Astrocyte of the hippocampus (primary cell): ENCODE data around the gene NTM.

Source experiments
- DNase-seq: peaks from one replicate; pipeline ENCODE4 v3.0.0; 2011; ENCODE audit warnings: low read depth, low spot score

The NTM gene

DNA sequence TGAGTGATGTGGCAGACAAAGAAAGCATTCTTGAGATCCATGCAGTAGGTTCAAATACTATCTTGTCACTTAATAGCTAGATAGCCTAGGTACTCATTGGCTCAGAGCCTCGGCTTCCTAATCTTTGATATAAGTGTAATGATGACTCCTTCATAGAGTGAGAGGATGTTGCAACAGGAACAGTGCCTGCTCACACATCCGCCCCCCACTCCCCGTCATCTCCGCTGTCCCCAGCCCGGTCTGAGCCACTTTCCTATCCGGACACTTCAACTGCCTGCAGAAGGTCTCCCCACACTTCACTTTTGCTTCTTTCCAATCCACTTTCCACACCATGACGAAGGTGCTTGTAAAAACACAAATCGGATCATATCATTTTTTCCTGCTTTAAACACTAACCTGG lies 128.8 kb downstream of the NTM start:
- no peak for DNase-seq

DNA sequence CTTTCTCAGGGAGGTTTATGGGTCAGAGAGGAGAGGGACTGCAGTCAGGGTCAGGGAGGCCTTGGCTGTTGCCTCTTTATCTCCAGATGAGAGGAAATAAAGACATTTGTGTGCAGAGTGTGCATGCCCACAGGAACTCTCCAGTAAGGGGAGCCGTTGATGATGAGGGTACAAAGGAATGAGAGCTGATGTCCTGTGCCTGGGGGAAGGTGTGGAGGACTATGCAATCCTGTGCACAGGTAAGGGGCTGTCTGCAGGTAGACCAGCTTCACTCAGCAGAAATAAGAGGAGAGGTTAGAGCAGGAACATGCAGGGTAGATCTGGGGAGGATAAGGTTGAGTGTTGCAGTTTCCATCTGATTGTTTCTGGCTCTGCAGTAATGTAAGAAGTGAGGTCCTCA lies 132.6 kb downstream of the NTM start:
- no peak for DNase-seq

DNA sequence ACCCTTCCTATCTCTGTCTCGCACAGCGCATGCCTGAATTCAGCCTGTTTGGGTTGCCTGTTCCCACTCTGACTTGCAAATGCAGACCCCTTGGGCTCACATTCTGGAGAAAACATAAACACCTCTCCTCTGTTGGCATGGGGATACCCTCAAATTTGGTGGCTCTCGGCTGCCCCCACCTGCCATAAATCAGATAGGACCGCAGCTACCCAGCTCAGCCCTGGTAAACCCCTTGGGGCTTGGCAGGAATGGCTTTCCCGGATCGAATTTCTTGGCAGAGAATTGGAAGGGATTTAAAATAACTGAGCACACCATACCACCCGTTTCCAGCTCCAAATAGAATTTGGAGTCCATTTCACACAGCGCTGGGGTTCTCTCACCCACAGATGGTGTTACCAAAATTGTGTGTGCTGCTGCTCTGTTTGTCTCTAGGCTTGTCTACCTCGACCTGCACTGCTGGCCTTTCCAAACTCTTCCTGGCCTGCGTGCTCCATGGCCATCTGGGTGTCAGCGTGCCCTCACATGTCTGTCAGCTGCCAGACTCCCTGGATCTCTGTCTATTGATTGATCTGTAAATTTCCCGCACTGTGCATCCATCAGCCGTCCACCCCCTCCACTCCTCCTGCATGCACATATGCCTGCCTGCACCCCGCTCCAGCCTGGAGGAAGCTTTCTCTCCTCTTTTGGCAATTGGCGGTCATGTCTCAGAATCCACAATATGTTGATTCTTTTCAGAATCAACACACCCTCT lies 134.0 kb downstream of the NTM start:
- DNase-seq: peak; percentile 78

DNA sequence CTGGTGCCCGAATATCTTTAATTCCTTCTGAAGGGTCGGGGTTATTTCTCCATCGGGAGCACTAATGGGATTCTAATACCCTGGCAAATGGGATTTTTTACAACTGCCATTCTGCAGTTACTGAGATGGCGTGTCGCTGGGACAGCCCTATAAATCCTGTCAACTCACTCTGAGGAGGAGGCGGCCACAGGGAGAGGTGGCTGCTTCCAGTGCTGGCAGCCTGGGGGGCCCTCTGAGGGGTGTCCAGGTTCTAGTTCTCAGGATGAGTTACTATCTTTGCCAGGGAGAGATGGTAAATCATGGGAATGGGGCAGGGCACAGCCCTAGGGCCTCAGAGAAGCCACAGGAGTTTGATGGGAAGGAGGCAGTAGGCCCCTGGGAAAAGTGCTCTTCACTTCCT lies 135.9 kb downstream of the NTM start:
- no peak for DNase-seq

DNA sequence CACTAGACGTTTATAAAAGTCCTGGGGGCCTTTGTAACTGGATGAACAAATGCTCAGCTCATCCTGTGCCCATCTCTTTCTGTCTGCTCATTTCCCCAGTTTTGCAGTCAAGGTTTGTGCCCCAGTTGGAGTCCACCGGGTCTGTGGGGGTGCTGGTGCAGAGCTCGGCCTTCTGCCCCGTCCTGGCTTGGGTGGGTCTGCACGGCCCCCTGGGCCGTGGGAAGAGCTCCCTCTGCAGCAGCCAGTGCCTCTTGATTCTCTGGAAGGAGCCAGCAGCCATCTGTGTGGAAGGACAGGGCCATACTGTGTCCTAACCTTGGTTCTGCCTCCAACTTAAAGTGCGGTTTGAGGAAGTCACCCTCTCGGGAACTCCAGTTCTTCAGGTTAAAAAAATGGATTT lies 140.2 kb downstream of the NTM start:
- no peak for DNase-seq

DNA sequence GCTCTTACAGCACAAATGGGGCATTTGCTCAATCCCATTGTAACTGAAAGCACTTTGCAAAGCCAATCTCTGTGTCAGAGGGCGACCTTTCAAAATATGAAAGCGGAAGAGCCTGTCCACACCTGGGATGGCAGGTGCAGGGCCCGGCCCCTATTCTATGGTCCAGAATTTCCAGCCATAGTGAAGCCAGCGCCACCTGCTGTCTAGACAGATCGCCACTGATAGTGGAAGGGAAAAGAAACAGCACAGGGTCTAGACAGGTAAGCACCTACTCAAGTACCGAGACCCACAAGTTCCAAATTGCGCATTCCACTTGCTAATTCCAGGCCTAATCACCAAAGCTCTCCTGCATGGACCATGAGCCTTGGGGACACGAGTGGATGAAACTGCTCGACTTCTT lies 141.4 kb downstream of the NTM start:
- peak; percentile 14 for DNase-seq

DNA sequence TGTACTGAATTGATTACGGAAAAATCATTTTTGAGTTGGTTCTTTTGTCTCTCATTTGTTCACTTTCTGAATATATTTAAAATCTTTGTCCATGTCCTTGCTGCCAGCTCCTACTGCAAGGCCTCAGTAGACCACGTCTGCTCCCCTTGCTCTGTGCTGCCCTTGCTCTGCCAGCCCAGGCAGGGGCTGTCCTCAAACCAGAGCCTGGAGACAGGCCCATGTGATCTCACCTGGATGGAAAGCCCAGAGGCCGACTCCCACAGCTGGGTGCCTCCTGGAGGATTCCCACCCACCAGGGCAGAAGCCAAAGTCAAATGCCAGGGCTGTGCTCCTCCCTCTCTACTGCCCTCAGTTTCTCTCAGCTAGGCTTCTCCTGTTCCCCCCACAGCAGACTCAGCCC lies 141.8 kb downstream of the NTM start:
- no peak for DNase-seq

DNA sequence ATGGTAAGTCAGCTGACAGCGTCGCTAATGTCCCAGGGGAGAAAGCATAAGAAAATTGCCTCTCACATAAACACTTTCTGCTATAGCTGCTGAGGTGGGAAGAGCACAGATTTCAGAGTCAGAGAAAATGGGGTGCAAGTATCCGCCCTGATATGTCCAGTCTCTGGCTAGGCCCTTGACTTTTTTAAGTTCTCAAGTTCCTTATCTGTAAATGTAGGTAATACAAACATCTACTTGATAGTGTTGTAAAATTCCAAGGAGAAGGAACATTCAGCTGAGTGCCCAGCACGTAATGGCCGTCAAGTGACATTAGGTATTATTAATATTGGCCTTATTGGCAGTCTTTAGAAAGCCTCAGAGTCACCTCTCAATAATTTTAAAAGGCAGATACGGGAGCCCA lies 143.6 kb downstream of the NTM start:
- DNase-seq: no peak

DNA sequence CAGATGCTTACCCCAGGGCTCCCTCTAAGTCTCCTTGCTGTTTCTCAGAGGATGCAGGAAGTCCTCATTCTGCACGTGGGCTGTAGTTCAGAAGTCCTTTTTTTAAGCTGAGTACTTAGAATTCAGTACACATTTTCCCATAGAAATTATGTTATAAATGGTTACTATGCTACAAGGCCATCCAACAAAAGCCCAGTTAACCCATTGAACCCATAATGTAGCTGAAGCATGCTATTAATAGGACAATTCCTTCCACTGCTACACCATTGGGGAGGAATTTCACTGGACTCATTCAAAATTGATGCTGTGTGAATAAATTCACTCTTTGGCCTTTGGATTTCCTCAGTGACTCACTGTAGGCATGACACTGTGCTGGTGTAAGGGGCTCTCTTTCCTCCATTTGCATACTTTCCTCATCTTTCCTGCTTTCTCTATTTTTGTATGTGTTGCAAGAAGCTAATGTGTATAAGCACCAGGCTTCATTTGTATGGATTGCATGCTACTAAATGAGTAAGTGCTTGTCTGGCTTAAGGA lies 148.0 kb downstream of the NTM start:
- DNase-seq: peak; percentile 47

DNA sequence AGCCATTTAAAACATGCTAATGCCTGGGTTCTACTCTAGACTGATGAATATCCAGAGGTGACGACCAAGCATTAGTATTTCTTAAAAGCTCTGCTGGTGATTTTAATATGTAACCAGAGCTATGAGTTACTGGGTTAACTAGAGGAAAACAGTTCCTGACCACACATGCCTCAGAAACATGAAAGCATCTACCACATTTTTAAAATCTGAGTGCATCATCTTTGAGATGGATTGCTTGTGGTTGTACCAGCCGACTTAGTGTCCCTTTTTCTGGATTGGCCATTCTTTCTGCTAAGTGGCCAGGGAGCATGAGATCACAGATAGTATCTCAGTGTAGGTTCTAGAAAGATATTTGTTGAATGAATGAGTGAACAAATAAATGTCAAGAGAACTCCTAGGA lies 152.4 kb downstream of the NTM start:
- peak; percentile 22 for DNase-seq

DNA sequence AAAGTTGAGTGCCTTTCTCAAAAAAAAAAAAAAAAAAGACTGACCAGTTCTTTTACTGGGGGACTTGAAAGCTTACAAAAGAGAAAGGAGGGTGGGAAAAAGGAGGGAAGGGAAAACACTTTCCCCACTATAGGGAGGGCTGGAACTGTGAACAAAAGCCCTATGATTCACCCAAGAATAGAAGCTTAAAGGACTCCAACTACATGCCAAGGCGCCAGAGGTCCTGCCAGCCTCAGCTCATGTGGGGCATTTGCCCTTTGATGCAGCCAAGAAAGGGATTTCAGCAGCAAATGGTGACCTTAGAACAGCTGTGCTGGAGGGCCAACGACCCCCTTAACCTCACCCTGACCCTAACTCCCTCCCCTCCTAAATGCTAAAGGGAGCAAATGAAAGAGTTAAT lies 160.0 kb downstream of the NTM start:
- peak; percentile 62 for DNase-seq

DNA sequence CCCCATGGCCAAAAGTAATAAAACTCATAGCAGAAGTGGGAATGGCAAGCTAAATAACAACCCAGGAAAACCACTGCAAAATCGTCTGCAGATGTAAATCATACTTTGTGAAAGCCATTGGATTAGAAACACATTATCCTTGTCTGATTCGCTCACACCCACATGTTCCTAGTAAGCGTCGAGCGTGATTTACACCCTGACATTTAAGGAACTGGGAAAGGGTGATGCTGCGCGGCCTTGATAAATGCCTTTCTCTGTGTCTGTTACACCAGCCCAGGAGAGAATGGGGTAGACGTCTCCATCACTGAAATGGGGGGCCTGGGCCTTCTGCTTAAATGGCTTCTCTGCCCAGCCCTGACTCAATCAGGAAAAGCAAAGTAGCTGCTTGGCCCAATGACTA lies 162.7 kb downstream of the NTM start:
- DNase-seq: no peak

DNA sequence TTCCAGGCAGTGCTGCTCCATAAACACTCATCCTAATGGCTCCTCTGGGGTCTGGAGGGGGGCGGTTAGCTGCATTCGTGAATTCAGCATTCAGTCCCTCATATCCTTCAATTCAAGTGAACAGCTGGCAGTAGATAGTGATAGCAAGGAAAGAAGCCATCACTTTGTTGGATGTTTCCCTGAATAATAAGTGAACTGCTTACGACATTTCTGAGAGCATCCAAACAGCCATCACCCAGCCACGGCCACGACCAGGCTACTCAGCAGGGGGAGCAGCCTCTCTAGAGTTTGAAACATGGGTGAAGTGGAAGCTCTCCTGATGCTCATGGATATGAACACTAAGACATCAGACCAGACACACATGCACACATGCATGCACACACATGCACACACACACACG lies 163.6 kb downstream of the NTM start:
- no peak for DNase-seq

DNA sequence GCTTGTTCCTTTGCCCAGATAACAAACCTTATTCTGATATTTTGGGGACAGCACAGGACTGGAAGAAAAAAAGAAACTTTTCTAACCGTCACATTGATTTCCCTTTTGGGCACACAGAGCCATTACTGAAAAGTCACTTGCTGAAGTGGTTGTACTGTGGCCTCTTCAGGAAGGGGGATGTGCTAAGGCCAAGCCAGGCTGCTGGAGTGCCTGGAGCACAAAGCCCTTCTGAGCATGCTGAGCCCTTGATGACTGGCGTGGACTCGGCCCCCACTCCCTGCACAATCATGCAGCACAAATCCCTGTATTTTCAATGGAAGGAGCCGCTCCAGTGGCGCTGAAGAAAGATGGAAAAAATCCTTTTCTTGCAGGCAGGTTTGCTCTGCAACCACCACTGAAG lies 164.2 kb downstream of the NTM start:
- DNase-seq: peak; percentile 55

DNA sequence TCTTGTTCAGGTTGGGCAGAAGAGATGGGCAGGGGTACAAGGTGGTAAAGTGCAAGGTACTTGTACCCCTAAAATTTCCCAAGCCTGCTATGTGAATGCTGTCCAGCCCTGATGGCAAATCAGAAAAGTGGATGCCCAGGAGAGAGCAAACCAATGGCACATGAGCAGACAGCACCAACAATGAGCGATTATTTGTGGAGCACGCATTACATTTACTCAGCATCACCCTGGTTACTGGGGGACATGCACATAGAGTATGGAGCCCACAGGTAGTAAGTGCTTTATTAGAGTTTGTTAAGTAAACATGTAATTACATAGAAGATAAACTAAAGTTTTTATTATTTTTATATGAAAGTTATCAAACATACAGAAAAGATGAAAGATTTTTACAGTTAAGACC lies 165.7 kb downstream of the NTM start:
- no peak for DNase-seq

DNA sequence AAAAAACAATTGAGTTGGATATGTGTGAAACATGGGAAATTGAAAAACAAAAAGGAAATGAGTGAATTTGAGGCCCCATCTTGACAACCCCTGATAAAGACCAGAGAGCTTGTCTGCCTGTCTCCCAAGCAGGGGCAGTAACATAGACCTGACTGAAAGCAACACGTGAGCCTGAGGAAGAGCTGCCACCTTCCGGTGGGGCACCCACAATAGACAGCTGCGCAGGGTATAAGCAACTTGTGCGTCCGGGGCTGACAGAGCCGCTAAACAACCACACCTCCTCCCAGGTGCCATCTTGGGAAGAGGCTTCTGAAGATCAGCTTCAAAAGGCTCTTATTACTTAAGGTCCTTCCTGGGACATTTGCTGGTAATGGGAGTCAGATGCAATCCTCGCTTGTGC lies 166.8 kb downstream of the NTM start:
- DNase-seq: no peak

DNA sequence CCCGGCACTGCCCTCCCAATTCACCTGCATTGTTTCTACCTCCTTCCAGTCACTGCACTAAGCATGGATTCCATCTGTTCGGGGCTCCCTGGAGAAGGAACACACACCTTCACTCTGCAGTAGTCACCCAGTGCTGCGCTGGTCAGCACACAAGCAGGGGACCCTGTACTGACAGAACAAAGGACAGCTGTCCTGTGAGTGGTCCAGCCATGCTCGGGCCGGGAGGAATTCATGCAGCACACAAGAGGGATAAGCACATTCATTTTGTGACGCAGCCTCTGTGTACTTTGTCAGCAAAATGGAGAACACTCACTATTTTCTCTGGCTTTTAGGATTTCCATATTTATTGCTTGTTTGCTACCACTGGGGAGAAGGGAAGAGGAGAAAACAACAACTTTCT lies 167.3 kb downstream of the NTM start:
- DNase-seq: peak; percentile 11

DNA sequence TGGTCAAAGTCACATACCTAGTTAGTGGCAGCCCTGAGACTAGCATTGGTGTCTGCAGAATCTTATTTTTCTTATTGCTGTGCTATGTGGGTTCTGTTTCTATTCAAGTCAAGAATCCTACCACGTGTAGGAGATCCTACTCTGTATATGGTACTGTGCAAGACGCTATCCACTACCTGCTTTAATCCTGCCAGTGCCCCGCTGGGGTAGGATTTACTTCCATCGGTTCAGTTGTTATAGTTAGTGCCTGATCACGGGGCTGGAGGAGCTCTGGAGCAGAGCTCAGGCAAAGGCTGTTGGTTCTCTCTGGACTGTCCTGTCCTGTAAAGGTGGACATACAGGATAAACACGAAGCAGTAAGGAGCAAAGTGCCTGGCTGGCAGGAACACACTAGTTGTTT lies 167.9 kb downstream of the NTM start:
- no peak for DNase-seq

DNA sequence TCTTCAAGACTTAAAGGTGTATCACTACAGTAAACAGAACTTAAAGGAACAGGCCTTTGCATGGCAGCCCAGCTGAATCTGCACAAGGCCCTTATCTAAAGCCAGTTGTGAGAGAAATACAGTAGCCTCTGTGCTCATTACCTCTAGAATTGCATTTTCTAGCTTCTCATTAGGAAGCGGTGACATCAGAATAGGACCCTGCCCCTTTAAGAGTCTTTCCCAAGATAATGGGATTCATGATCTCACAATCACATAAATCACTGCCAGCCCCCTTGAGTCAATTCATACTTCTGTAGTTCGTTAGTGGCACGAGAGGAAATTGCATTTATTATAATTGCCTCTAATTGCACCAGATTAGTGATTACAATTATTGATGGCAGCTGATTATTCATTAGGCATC lies 170.3 kb downstream of the NTM start:
- DNase-seq: no peak

DNA sequence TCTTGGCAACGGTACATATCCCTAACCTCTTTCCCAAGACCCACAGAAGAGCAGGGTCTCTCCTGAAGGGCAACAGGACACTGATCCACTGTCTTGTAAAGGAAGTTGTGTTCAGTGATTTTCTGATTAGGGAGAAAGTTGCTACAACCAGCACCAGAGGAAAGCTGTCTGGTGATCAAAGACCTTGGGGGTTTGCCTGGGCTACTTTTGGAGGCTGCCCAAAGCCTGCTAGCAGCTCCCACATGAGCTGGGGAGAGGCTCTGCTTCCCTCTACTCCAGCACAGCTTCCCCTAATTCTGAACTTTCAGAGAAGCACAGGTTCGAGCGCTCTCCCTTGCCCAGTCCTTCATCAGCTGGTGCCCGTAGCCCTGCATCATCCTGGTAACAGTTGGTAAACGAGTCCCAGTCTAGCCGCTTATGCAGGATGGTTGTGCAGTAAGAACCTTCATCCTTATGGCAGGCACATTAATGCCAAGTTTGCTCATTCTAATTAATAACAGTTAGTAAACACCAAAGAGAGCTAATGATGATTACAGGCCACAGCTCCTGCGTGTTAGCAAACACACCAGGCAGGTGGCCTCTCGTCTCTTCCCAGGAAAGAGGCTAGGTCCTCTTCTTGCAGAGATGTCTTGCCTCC lies 173.1 kb downstream of the NTM start:
- no peak for DNase-seq

DNA sequence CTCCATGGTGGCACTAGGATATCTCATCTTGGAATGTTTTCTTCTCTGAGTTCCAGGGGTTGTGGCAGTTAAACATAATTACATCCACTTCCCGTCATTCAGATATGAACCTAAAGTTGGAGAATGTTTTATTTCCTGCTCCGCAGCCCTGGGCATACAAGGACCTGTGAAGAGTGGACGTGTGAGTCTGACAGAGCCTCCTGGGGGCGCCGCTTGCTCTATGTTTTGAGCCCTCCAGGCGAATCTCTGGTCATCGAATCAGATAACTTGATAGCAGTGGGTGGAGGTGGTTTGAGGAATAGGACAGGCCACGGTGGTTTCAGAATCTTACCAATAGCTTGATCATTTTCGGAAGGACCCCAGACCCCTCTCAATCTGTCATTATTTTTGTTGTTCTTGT lies 174.2 kb downstream of the NTM start:
- DNase-seq: no peak

DNA sequence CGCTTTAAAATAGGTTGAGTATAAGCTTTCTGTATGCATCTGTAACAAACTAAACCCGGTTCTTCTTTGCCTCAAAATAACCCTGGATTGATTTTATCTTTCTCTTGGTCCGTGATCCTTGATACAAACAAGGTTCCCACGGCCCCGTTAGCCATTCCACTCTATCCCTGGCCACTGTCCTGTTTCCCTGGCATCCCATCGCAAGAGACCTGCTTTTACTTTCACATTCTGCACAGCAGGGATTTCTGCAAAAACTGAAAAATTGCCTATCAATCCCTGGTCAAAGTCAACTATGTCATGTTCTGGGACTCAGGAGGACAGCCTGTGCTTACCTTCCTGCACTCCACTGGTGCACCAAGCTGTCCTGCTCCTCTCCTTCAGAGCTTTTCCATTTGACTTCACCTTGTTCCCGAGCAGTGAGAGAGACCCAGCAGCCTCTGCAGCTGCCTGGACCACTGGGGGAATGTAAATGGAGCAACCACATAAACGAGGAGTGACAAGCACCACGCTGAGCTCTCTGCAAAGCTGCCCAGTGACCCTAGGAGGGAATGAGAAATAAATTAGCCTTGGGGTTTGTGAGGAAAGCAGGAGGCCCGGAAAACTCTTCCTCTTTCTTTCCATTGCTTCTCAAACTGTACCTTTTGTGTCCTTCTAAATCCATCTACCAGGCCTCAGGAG lies 175.9 kb downstream of the NTM start:
- peak; percentile 40 for DNase-seq

DNA sequence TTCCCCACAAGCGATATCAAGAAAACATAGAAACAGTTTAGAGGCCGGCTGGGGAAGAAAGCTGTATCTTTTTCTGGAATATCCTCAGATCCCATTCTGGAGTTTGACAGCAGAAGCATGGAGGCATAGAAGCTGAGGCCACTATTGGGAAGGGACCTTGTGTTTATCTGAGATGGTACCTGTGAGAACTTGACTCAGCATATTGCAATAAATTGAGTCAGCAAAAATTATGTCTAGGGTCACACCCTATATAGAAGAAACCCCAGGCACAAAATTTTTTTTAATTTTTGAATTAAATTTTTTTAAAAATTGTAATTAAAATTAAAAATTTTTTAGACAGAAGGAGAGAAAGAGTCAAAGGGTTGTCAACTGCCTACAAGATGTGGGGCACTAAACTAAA lies 178.7 kb downstream of the NTM start:
- DNase-seq: no peak
